K562 (cell line): Measurements from ENCODE around the gene CDK14. TPM values are rescaled to one million over a fixed set of nuclear protein-coding genes. Genes with fewer than 3 reads are reported as not detected.

Experiments used
- ARID2 ChIP-seq: fragments of 450-650 bp; IDR thresholded peaks from 2 replicates; pipeline ENCODE4 v1.6.1; 2017; ENCODE audit warnings: antibody characterized with exemption, mild to moderate bottlenecking
- ARID3B ChIP-seq: fragments of 250-450 bp; sonication (Bioruptor Pico); IDR thresholded peaks from 2 replicates; pipeline ENCODE4 v1.4.0; 2020; ENCODE audit warnings: borderline replicate concordance
- ARNT ChIP-seq, 2 experiments: fragments of 450-650 bp; IDR thresholded peaks; 2 replicates each; pipeline ENCODE4 v1.6.1; 2016; ENCODE audit warnings: mild to moderate bottlenecking in 1 of 2
- C11orf30 ChIP-seq: fragments of 450-650 bp; IDR thresholded peaks from 2 replicates; pipeline ENCODE4 v1.6.1; 2016; ENCODE audit warnings: low read depth, mild to moderate bottlenecking
- CUX1 ChIP-seq: fragments of 200-800 bp; sonication (Bioruptor generic); IDR thresholded peaks from 2 replicates; pipeline ENCODE4 v1.6.1; 2016; ENCODE audit warnings: missing genetic modification characterization, missing compliant biosample characterization
- E2F6 ChIP-seq, 2 experiments: IDR thresholded peaks; 2 replicates each; pipeline ENCODE4 v1.6.1; 2011; ENCODE audit warnings: borderline replicate concordance in 1 of 2, control low read depth in 1 of 2, low read depth in 1 of 2, low read length in 1 of 2, mild to moderate bottlenecking in 1 of 2, mixed read lengths in 1 of 2, moderate library complexity in 1 of 2; ENCODE audit not compliant: insufficient read depth in 1 of 2, insufficient read length in 1 of 2, poor library complexity in 1 of 2, severe bottlenecking in 1 of 2; ENCODE audit errors: extremely low read depth in 1 of 2
- EP300 ChIP-seq: IDR thresholded peaks from 2 replicates; pipeline ENCODE4 v1.6.1; 2012; ENCODE audit warnings: low read length, improper control_type of control experiment
- GABPB2 ChIP-seq: fragments of 250-450 bp; sonication (Bioruptor Pico); conservative IDR thresholded peaks from 2 replicates; pipeline ENCODE4 v1.5.1; 2021; ENCODE audit warnings: mild to moderate bottlenecking
- HNRNPL ChIP-seq: fragments of 200-400 bp; formaldehyde crosslinking; IDR thresholded peaks from 2 replicates; pipeline ENCODE4 v1.6.1; 2017; ENCODE audit warnings: low read depth, mild to moderate bottlenecking, low read length
- LARP7 ChIP-seq: fragments of 450-650 bp; IDR thresholded peaks from 2 replicates; pipeline ENCODE4 v1.6.1; 2016
- MCM2 ChIP-seq: fragments of 450-650 bp; IDR thresholded peaks from 2 replicates; pipeline ENCODE4 v1.6.1; 2017; ENCODE audit warnings: low read depth, mild to moderate bottlenecking
- NR1H2 ChIP-seq: sonication (generic); formaldehyde crosslinking; IDR thresholded peaks from 2 replicates; pipeline ENCODE4 v1.4.0; 2020; ENCODE audit warnings: mild to moderate bottlenecking, missing genetic modification reagents
- POLR2B ChIP-seq: fragments of 450-650 bp; IDR thresholded peaks from 2 replicates; pipeline ENCODE4 v1.6.1; 2018; ENCODE audit warnings: low read depth; ENCODE audit not compliant: partially characterized antibody
- POU5F1 ChIP-seq: fragments of 150-350 bp; IDR thresholded peaks from 2 replicates; pipeline ENCODE4 v1.6.1; 2014; ENCODE audit warnings: borderline replicate concordance, low read length, low read depth, mild to moderate bottlenecking; ENCODE audit not compliant: partially characterized antibody
- RAD21 ChIP-seq, 2 experiments: fragments of 250-450 bp in 1 of 2; fragments of 450-650 bp in 1 of 2; sonication (Bioruptor Pico) in 1 of 2; formaldehyde crosslinking in 1 of 2; IDR thresholded peaks in 1 of 2; conservative IDR thresholded peaks in 1 of 2; 2 replicates each; pipeline versions ENCODE4 v1.4.0 to v1.8.0; 2020 to 2022; ENCODE audit warnings: mild to moderate bottlenecking in 2 of 2, moderate library complexity in 1 of 2
- SETDB1 ChIP-seq: IDR thresholded peaks from one replicate; pipeline ENCODE4 v1.6.1; 2012; ENCODE audit warnings: low read length, control low read depth, inconsistent platforms
- SNIP1 ChIP-seq: fragments of 450-650 bp; IDR thresholded peaks from 2 replicates; pipeline ENCODE4 v1.7.1; 2017; ENCODE audit warnings: low read depth, mild to moderate bottlenecking
- SP1 ChIP-seq: sonication (generic); formaldehyde crosslinking; IDR thresholded peaks from 2 replicates; pipeline ENCODE4 v1.8.1; 2022; ENCODE audit warnings: mild to moderate bottlenecking, missing genetic modification reagents
- SREBF2 ChIP-seq: sonication (generic); formaldehyde crosslinking; IDR thresholded peaks from 2 replicates; pipeline ENCODE4 v1.4.0; 2020; ENCODE audit warnings: mild to moderate bottlenecking, missing genetic modification reagents
- ZNF121 ChIP-seq: sonication (generic); formaldehyde crosslinking; conservative IDR thresholded peaks from 2 replicates; pipeline ENCODE4 v1.8.0; 2022; ENCODE audit warnings: missing genetic modification reagents
- ZNF699 ChIP-seq: fragments of 250-450 bp; sonication (Bioruptor Pico); IDR thresholded peaks from 2 replicates; pipeline ENCODE4 v1.8.0; 2021; ENCODE audit warnings: mild to moderate bottlenecking, moderate library complexity; ENCODE audit not compliant: insufficient replicate concordance
- ZNF76 ChIP-seq: fragments of 250-450 bp; sonication (Bioruptor Pico); IDR thresholded peaks from 2 replicates; pipeline ENCODE4 v1.4.0; 2020; ENCODE audit warnings: mild to moderate bottlenecking, moderate library complexity, borderline replicate concordance
- ZNF785 ChIP-seq: fragments of 250-450 bp; sonication (Bioruptor Pico); IDR thresholded peaks from 2 replicates; pipeline ENCODE4 v1.4.0; 2020; ENCODE audit warnings: mild to moderate bottlenecking
- polyA plus RNA-seq, 8 experiments: library from polyadenylated mRNA; depleted of rRNA in 4 of 8; stranded (reverse) in 5 of 8; unstranded in 3 of 8; fragments of >200 nt; fragmentation: Nextera tagmentation in 2 of 8; fragmentation: Illumina TruSeq in 1 of 8; extraction: Ambion mirVana in 2 of 8; extraction: Trizol in 1 of 8; gene quantifications; 2 replicates each; pipeline versions ENCODE4 v1.2.1 to v1.2.3, GENCODE V29; 2011 to 2014; ENCODE audit warnings: inconsistent platforms in 1 of 8, missing spikeins in 1 of 8
- total RNA-seq, 7 experiments: library from RNA; depleted of rRNA in 6 of 7; stranded (reverse); fragments of >200 nt in 6 of 7; fragmentation: Illumina TruSeq in 2 of 7; extraction: Trizol in 2 of 7; gene quantifications; 2 replicates each; pipeline versions ENCODE4 v1.2.1 to v1.2.3, GENCODE V29; 2011 to 2021; ENCODE audit warnings: low replicate concordance in 1 of 7

Gene CDK14
- total and polyA plus RNA-seq, 9 of the 15 experiments (the other 6 are each of a cell fraction or from before 2014, with no cell fraction given), result 0.03 to 0.91 (median 0.16) TPM

- TF ChIP-seq CUX1 (no peak), ZNF121 (CRISPR knock-in tag) (no peak), RAD21 (CRISPR knock-in tag; conservative IDR thresholded peaks at IDR 0.05 in 1 of 2, IDR thresholded peaks at IDR 0.05 in 1 of 2) (peak; percentile 31 to 49; a peak in 3 of 4 replicates), ARNT (IDR thresholded peaks at IDR 0.05) (no peak), GABPB2 (CRISPR knock-in tag) (no peak), EP300 (no peak), SREBF2 (CRISPR knock-in tag) (no peak), SP1 (CRISPR knock-in tag) (no peak), E2F6 (IDR thresholded peaks at IDR 0.05; ENCODE audit: borderline replicate concordance in 1 of 2, extremely low read depth in 1 of 2, insufficient read depth in 1 of 2, insufficient read length in 1 of 2, low read depth in 1 of 2, low read length in 1 of 2, poor library complexity in 1 of 2, severe bottlenecking in 1 of 2) (no peak), ZNF785 (CRISPR knock-in tag) (no peak), C11orf30 (peak; percentile 97), MCM2 (no peak), ARID2 (no peak), ARID3B (CRISPR knock-in tag) (no peak), SETDB1 (no peak), POU5F1 (no peak), NR1H2 (CRISPR knock-in tag) (no peak), ZNF699 (CRISPR knock-in tag) (no peak), ZNF76 (no peak), POLR2B (no peak), HNRNPL (no peak), SNIP1 (no peak), LARP7 (no peak)
Measured at GRCh38 chr7:91247500-91247899, 651.4 kb downstream of the CDK14 start (continued).
